Skin of body (tissue), 2 donors: ENCODE data around the gene HUNK. TPM values are rescaled to one million over a fixed set of nuclear protein-coding genes. Genes with fewer than 3 reads are reported as not detected.
A peak's percentile ranks its signal among the peaks of the same experiment; 100 is the strongest.
"Not testable (repeated sequence)": the region's sequence is repeated elsewhere in the genome, so short reads cannot be mapped to it uniquely, and the experiment has no call there.

ENCODE experiments used
- DNase-seq: peaks from one replicate; lab custom pipeline; 2025; lab: John Stamatoyannopoulos, UW
- total RNA-seq: library from RNA; depleted of rRNA; stranded (reverse); fragments of >200 nt; gene quantifications from one replicate; pipeline ENCODE4 v1.2.3, GENCODE V29; 2014

Gene HUNK
- total RNA-seq, 1 donor from 2014 or later, result 5.5 TPM

DNA sequence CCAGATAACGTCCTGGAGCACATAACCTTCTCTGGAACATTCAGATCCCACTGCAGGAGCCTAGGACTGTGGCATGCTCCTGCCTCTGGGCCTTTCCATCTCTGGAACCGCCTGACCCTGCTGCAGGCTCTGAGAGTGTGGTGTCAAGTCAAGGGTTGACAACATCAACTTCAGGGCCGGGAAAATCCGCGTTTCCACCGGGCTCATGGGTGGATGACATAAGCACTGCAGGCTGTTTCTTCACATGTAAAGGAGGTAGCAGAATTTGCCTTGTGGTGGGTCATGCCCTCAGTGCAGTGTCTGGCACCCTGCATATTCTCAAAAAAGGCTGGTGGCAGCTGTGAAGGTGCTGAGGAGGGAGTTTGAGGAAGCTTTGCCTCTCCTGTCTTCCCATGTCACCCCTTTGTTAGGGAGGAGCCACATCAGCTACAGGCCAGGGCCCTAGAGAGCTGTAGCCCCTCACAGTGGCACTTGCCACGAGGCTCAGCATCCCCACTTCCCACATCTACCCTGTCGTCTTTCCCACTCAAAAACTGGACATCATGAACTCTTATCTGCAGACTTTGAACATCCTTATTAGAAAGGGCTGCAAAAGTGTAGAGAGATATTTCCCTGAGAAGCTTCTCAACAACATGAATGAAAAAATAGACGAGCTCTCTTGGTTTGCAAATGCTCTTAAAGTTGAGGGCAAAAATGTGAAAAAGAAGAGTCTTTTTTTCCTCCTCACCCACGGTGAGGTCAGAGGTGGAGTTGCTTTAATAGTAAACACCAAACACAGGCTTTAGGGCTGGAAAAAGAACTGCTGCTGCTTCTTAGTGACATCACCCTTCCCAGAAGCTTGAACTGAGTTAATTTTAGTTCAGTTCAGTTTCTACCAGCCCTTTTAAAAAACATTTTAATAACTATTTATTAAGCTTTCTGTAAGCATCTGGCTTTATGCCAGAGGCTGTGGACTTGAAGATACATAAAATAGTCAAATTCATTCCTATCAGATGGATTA is 121.3 kb downstream of the HUNK start:
- no peak for DNase-seq

DNA sequence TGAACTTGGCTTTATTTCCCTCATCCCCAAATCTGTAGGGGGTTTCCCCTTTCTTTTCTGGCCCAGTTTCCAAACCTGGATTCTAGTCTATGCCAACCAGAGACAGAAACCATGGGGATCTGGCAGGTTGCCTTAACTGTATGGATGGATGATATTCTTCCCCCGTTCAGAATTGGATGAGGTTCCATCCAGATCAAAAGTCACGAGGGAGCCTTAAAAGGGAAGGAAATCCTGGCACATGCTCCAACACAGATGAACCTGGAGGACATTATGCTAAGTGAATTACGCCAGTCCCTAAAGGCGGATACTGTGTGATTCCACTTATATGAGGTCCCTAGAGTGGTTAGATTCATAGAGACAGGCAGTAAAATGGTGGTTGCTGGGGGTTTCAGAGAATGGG is 124.4 kb downstream of the HUNK start:
- DNase-seq, result peak; percentile 89

DNA sequence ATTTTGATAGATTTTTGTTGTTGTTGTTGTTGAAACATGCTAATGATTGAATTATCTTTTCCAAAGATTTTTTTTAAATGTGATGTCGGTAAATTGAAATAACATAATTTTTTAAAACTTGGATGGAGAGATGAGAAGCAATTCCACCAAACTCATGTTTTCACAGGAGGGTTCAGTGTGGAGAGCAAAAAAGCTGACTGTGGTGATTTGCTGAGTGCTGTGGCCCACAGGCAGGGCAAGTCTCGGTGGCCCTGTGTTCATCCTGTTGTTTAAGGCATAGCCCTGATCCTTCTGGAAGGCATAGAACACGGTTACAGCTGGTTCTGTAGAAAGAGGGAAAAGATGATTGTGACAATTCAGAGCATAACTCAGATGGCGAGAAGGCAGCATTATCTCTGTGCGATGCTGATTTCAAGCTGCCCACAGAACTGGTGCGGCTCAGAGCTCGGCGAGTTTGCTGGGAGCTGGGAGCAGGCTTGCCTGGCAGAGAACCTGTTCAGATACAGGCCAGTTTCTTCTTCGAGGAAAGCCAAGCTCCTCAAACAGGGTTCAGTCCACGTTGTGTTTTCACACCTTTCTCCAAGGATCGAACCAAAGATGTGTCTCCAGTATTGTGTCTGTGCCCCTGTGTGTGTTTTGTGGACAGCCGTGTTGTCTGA is 127.1 kb downstream of the HUNK start:
- no peak for DNase-seq

DNA sequence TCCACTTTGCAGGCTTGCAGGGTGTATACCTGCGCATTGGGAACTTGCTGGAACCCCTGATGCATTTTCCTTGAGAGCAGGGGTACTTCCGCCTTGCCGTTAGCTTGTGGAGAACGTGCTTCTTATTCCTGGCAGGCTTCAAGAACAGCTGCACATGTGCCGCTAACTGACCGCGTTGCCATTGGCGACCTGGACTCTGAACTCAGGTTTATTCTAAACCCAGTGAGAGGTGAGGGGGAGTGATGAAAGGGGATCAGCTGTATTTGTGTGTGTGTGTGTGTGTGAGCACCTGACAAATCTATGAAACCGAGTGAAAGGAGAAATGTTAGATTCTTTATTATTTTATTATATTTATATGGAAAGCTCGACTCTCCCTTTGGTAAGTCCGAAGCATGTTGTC is 128.6 kb downstream of the HUNK start:
- DNase-seq, result no peak

- DNase-seq, result peak; percentile 80
Observed at GRCh38 chr21:32003411-32003810, 130.6 kb downstream of the HUNK start.

GRCh38 chr21:32004291-32004690 is 131.5 kb downstream of the HUNK start:
- no peak for DNase-seq

DNA sequence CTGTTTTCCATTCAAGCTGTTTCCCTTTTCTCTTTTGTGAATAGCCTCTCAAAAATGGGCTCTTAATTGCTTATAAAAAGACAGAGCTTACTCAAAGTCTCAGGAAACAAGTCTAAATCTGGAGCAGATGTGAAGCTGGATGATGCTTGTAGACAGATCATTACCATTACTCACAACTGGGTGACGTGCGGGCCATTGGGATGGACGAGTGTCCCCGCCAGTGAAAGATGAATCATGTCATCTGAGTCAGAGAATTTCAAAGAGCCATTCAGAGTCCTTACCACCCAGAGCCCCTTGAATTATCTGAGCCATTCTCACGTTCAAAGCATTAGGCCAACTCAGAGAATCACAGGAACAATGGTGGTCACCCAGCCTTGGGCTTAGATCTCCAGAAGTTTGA is 134.6 kb downstream of the HUNK start:
- peak; percentile 78 for DNase-seq

DNA sequence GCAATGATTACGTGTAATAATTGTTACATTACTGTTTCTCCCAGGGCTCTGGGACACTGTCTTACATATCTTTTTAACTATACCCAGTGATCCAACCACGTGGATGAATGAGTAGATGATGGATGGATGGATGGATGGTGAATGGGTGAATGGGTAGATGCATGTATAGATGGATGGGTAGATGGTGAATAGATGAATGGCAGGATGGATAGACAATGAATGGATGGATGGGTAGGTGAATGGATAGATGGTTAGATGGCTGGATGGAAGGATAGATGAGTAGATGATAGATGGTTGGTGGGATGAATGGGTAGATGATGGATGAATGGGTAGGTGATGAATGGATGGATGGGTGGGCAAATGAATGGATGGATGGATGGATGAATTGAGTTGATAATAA is 135.9 kb downstream of the HUNK start:
- no peak for DNase-seq

GRCh38 chr21:32009263-32009662 is 136.4 kb downstream of the HUNK start:
- no peak for DNase-seq

GRCh38 chr21:32015461-32016139 is 142.8 kb downstream of the HUNK start:
- DNase-seq, result peak; percentile 54

DNA sequence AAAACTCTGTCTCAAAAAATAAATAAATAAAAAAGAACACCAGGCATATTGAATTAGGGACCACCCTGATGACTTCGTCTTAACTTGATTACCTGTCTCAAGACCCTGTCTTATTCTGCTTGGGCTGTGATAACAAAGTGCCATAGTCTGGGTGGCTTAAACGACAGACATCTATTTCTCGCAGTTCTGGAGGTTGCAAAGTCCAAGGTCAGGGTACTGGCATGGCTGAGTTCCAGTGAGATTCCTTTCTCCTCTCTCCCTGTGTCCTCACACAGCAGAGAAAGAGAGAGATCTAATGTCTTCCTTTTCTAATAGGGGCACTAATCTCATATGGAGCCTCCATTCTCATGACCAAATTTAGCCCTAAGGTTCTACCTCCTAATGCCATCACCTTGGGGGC is 145.6 kb downstream of the HUNK start:
- no peak for DNase-seq

DNA sequence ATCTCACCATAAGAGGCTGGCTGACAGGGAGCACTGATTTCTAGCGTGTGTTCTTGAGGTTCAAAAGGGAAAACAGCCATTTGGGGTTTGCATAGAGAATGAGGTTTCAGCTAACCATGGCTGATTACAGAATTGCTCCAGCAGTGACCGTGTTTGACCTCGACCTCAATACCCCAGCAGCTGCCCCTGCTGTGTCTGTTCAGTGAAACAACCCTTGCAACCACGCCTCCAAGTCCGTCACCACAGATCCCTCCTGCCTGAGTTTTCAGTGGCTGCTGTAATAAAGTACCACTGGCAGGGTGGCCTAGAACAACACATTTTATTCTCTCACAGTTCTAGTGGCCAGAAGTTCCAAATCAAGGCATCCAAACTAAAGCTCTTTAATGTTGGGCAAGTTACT is 147.7 kb downstream of the HUNK start:
- DNase-seq, result no peak

- DNase-seq, result no peak
Observed at GRCh38 chr21:32021319-32021994, 148.6 kb downstream of the HUNK start.

- DNase-seq, result no peak
Observed at GRCh38 chr21:32022146-32022545, 149.3 kb downstream of the HUNK start.

DNA sequence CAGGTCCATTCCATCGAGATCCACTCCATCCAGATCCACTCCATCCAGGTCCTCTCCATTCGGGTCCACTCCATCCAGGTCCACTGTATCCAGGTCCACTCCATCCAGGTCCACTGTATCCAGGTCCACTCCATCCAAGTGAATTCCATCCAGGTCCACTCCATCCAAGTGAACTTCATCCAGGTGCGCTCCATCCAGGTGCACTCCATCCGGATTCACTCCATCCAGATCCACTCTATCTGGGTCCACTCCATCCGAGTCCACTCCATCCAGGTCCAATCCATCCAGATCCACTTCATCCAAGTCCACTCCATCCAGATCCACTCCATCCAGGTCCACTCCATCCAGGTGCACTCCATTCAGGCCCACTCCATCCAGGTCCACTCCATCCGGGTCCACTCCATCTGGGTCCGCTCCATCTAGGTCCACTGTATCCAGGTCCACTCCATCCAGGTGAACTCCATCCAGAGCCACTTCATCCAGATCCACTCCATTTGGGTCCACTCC is 157.4 kb downstream of the HUNK start:
- DNase-seq, result no peak

DNA sequence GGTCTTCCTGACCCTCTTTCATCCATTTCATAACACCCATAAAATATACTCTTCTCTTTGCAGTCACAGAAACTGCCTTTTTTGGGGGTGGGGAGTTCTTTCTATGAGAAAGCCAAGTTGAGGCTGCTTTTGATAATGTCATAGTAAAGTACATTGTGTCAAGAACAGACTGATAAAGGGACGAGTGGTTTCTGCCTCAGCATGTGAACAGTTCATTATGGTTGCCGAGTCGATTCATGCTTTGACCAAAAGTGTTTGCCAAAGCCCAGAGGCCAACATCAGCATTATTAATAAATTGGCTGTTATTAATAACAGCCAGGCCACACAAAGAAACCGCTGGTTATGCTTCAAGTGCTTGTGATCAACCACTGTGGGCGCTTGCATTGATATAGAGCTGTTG is 162.0 kb downstream of the HUNK start:
- no peak for DNase-seq

- DNase-seq, result no peak
Observed at GRCh38 chr21:32035617-32036016, 162.8 kb downstream of the HUNK start.

- DNase-seq, result no peak
Observed at GRCh38 chr21:32036756-32037155, 163.9 kb downstream of the HUNK start.

GRCh38 chr21:32038751-32039150 is 165.9 kb downstream of the HUNK start:
- not testable (repeated sequence) for DNase-seq

DNA sequence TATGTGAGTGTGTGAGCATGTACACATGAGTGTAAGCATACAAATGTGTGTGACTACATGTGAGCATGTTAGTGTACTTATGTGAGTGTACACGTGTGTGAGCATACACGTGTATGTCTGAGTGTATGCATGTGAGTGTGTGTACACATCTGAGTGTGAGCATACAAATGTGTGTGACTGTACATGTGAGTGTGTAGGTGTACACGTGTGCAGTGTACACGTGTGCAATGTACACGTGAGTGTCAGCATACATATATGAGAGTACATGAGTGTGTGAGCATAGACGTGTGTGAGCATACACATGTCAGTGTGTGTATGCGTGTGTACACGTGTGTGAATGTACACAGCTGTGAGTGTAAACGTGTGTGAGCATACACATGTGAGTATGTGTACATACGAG is 170.6 kb downstream of the HUNK start:
- DNase-seq, result no peak
